Measurements from ENCODE around the gene G6PC2.

G6PC2 gene

GRCh38 chr2:168951871-168952270 lies 50.8 kb downstream of the G6PC2 start:
- Histone ChIP-seq H3K27ac (ENCODE audit: low read depth, low read length) (no peak overlapping the region), H3K4me1 (ENCODE audit: control insufficient read depth in 1 of 2, insufficient read depth in 2 of 2, low read length in 2 of 2) (no peaks in the 10 kb centered on the region), H3K4me3 (ENCODE audit: low read depth, low read length) (no peak overlapping the region), H3K36me3 (ENCODE audit: control insufficient read depth in 1 of 2, insufficient read depth in 2 of 2, low read length in 2 of 2) (no peaks in the 10 kb centered on the region), H2BK120ac (ENCODE audit: insufficient read depth, low read length, poor library complexity) (no peak overlapping the region), H4K8ac (ENCODE audit: low read depth, low read length) (no peak overlapping the region), H3K9me3 (ENCODE audit: insufficient read depth, low read depth, low read length) (no peaks in the 10 kb centered on the region), H2BK12ac (ENCODE audit: low read length) (no peak overlapping the region), H3K27me3 (ENCODE audit: insufficient read depth, low read length) (no peaks in the 10 kb centered on the region), H3K9ac (ENCODE audit: low read length) (no peak overlapping the region), H3K23ac (ENCODE audit: low read length) (no peak overlapping the region), H2AFZ (ENCODE audit: insufficient read depth, low read length, poor library complexity) (no peak overlapping the region), H4K91ac (ENCODE audit: low read depth, low read length) (no peak overlapping the region), H3K79me2 (ENCODE audit: control insufficient read depth, insufficient read depth, low read length, poor library complexity) (no peaks in the 10 kb centered on the region), H3K4ac (ENCODE audit: low read depth, low read length) (no peak overlapping the region), H3K14ac (ENCODE audit: low read length) (no peak overlapping the region), H3K18ac (ENCODE audit: low read length) (no peak overlapping the region), H3K4me2 (ENCODE audit: low read length) (no peak overlapping the region), H2BK5ac (ENCODE audit: low read depth, low read length, poor library complexity) (no peak overlapping the region), H4K12ac (ENCODE audit: low read depth, low read length) (no peak overlapping the region), H3K79me1 (ENCODE audit: low read length) (no peaks in the 10 kb centered on the region), H2AK5ac (ENCODE audit: low read length) (no peak overlapping the region)
- no CpG with 5 or more reads among the region's 1 CpG for WGBS (ENCODE audit: extremely low coverage, insufficient coverage, insufficient read length)
- no peak for DNase-seq

GRCh38 chr2:168952424-168952823 lies 51.3 kb downstream of the G6PC2 start:
- H3K4me1 ChIP-seq (ENCODE audit: control insufficient read depth in 1 of 2, insufficient read depth in 2 of 2, low read length in 2 of 2), result no peaks in the 10 kb centered on the region
- no peak overlapping the region for H4K8ac ChIP-seq (ENCODE audit: low read depth, low read length)
- H3K23ac ChIP-seq (ENCODE audit: low read length), result no peak overlapping the region
- H3K14ac ChIP-seq (ENCODE audit: low read length), result no peak overlapping the region
- no peak overlapping the region for H2BK5ac ChIP-seq (ENCODE audit: low read depth, low read length, poor library complexity)
- no peak overlapping the region for H3K4me3 ChIP-seq (ENCODE audit: low read depth, low read length)
- no peaks in the 10 kb centered on the region for H3K9me3 ChIP-seq (ENCODE audit: insufficient read depth, low read depth, low read length)
- no peak for DNase-seq
- no peak overlapping the region for H3K4ac ChIP-seq (ENCODE audit: low read depth, low read length)
- H2AFZ ChIP-seq (ENCODE audit: insufficient read depth, low read length, poor library complexity), result no peak overlapping the region
- no peak overlapping the region for H3K18ac ChIP-seq (ENCODE audit: low read length)
- H2BK120ac ChIP-seq (ENCODE audit: insufficient read depth, low read length, poor library complexity), result no peak overlapping the region
- no peaks in the 10 kb centered on the region for H3K79me1 ChIP-seq (ENCODE audit: low read length)
- H2BK12ac ChIP-seq (ENCODE audit: low read length), result no peak overlapping the region
- no CpG with 5 or more reads among the region's 1 CpG for WGBS (ENCODE audit: extremely low coverage, insufficient coverage, insufficient read length)
- no peaks in the 10 kb centered on the region for H3K79me2 ChIP-seq (ENCODE audit: control insufficient read depth, insufficient read depth, low read length, poor library complexity)
- H3K27ac ChIP-seq (ENCODE audit: low read depth, low read length), result no peak overlapping the region
- H3K27me3 ChIP-seq (ENCODE audit: insufficient read depth, low read length), result no peaks in the 10 kb centered on the region
- H3K4me2 ChIP-seq (ENCODE audit: low read length), result no peak overlapping the region
- H3K9ac ChIP-seq (ENCODE audit: low read length), result no peak overlapping the region
- no peak overlapping the region for H2AK5ac ChIP-seq (ENCODE audit: low read length)
- no peaks in the 10 kb centered on the region for H3K36me3 ChIP-seq (ENCODE audit: control insufficient read depth in 1 of 2, insufficient read depth in 2 of 2, low read length in 2 of 2)
- no peak overlapping the region for H4K91ac ChIP-seq (ENCODE audit: low read depth, low read length)
- no peak overlapping the region for H4K12ac ChIP-seq (ENCODE audit: low read depth, low read length)

GRCh38 chr2:168954256-168954655 lies 53.2 kb downstream of the G6PC2 start:
- Histone ChIP-seq H3K18ac (ENCODE audit: low read length) (no peak overlapping the region), H3K36me3 (ENCODE audit: control insufficient read depth in 1 of 2, insufficient read depth in 2 of 2, low read length in 2 of 2) (no peaks in the 10 kb centered on the region), H3K9me3 (ENCODE audit: insufficient read depth, low read depth, low read length) (no peaks in the 10 kb centered on the region), H3K79me2 (ENCODE audit: control insufficient read depth, insufficient read depth, low read length, poor library complexity) (no peaks in the 10 kb centered on the region), H4K91ac (ENCODE audit: low read depth, low read length) (no peak overlapping the region), H2BK12ac (ENCODE audit: low read length) (no peak overlapping the region), H3K79me1 (ENCODE audit: low read length) (no peaks in the 10 kb centered on the region), H3K4me1 (ENCODE audit: control insufficient read depth in 1 of 2, insufficient read depth in 2 of 2, low read length in 2 of 2) (no peaks in the 10 kb centered on the region), H2AFZ (ENCODE audit: insufficient read depth, low read length, poor library complexity) (no peak overlapping the region), H3K4me2 (ENCODE audit: low read length) (no peak overlapping the region), H2AK5ac (ENCODE audit: low read length) (no peak overlapping the region), H2BK5ac (ENCODE audit: low read depth, low read length, poor library complexity) (no peak overlapping the region), H2BK120ac (ENCODE audit: insufficient read depth, low read length, poor library complexity) (no peak overlapping the region), H3K4me3 (ENCODE audit: low read depth, low read length) (no peak overlapping the region), H3K14ac (ENCODE audit: low read length) (no peak overlapping the region), H3K4ac (ENCODE audit: low read depth, low read length) (no peak overlapping the region), H3K23ac (ENCODE audit: low read length) (no peak overlapping the region), H4K12ac (ENCODE audit: low read depth, low read length) (no peak overlapping the region), H3K9ac (ENCODE audit: low read length) (no peak overlapping the region), H3K27ac (ENCODE audit: low read depth, low read length) (no peak overlapping the region), H4K8ac (ENCODE audit: low read depth, low read length) (no peak overlapping the region), H3K27me3 (ENCODE audit: insufficient read depth, low read length) (no peaks in the 10 kb centered on the region)
- no peak for DNase-seq

- no peak overlapping the region for H2BK120ac ChIP-seq (ENCODE audit: insufficient read depth, low read length, poor library complexity)
Measured at GRCh38 chr2:168955321-168955720, 54.2 kb downstream of the G6PC2 start.

More at GRCh38 chr2:168955321-168955720, 54.2 kb downstream of the G6PC2 start:
- H4K91ac ChIP-seq (ENCODE audit: low read depth, low read length), result no peak overlapping the region
- H2BK12ac ChIP-seq (ENCODE audit: low read length), result no peak overlapping the region
- H3K9me3 ChIP-seq (ENCODE audit: insufficient read depth, low read depth, low read length), result no peaks in the 10 kb centered on the region
- DNase-seq, result no peak
- H3K79me1 ChIP-seq (ENCODE audit: low read length), result no peaks in the 10 kb centered on the region
- no peak overlapping the region for H3K9ac ChIP-seq (ENCODE audit: low read length)
- no peak overlapping the region for H2BK5ac ChIP-seq (ENCODE audit: low read depth, low read length, poor library complexity)
- H2AFZ ChIP-seq (ENCODE audit: insufficient read depth, low read length, poor library complexity), result no peak overlapping the region
- H4K8ac ChIP-seq (ENCODE audit: low read depth, low read length), result no peak overlapping the region
- H3K23ac ChIP-seq (ENCODE audit: low read length), result no peak overlapping the region
- H4K12ac ChIP-seq (ENCODE audit: low read depth, low read length), result no peak overlapping the region
- no peaks in the 10 kb centered on the region for H3K4me1 ChIP-seq (ENCODE audit: control insufficient read depth in 1 of 2, insufficient read depth in 2 of 2, low read length in 2 of 2)
- H3K36me3 ChIP-seq (ENCODE audit: control insufficient read depth in 1 of 2, insufficient read depth in 2 of 2, low read length in 2 of 2), result no peaks in the 10 kb centered on the region
- no CpG with 5 or more reads among the region's 4 CpGs for WGBS (ENCODE audit: extremely low coverage, insufficient coverage, insufficient read length)
- H3K4me2 ChIP-seq (ENCODE audit: low read length), result no peak overlapping the region
- H3K27ac ChIP-seq (ENCODE audit: low read depth, low read length), result no peak overlapping the region
- H3K4ac ChIP-seq (ENCODE audit: low read depth, low read length), result no peak overlapping the region
- H2AK5ac ChIP-seq (ENCODE audit: low read length), result no peak overlapping the region
- no peak overlapping the region for H3K14ac ChIP-seq (ENCODE audit: low read length)
- no peaks in the 10 kb centered on the region for H3K27me3 ChIP-seq (ENCODE audit: insufficient read depth, low read length)
- H3K18ac ChIP-seq (ENCODE audit: low read length), result no peak overlapping the region
- no peaks in the 10 kb centered on the region for H3K79me2 ChIP-seq (ENCODE audit: control insufficient read depth, insufficient read depth, low read length, poor library complexity)
- no peak overlapping the region for H3K4me3 ChIP-seq (ENCODE audit: low read depth, low read length)
